ENCODE data around the gene LSG1.

LSG1 gene

GRCh38 chr3:194658477-194659242, 13.3 kb downstream of the LSG1 start:
- DNase-seq = no peak
- no peaks in the 10 kb centered on the region for H3K4me1 ChIP-seq (ENCODE audit: control insufficient read depth, insufficient read depth, low read depth, low read length)
- H2BK5ac ChIP-seq (ENCODE audit: low read depth, low read length, poor library complexity, severe bottlenecking) = no peak overlapping the region
- H3K18ac ChIP-seq (ENCODE audit: low read depth in 1 of 2, low read length in 2 of 2) = no peak overlapping the region
- H3K9ac ChIP-seq (ENCODE audit: low read length) = no peak overlapping the region
- WGBS = 97% methylated on average over 5 of the region's 5 CpGs
- no peak overlapping the region for H3K4me3 ChIP-seq (ENCODE audit: insufficient read depth in 1 of 2, low read depth in 1 of 2, low read length in 2 of 2)
- H2BK12ac ChIP-seq (ENCODE audit: low read length in 2 of 2) = no peak overlapping the region
- no peak overlapping the region for H3K4ac ChIP-seq (ENCODE audit: low read depth in 1 of 2, low read length in 2 of 2)
- no peak overlapping the region for H4K91ac ChIP-seq (ENCODE audit: low read length)
- H3K9me3 ChIP-seq (ENCODE audit: control insufficient read depth, low read length) = no peaks in the 10 kb centered on the region
- no peak overlapping the region for H3K14ac ChIP-seq (ENCODE audit: low read length in 2 of 2)
- H3K4me2 ChIP-seq (ENCODE audit: low read length, poor library complexity, severe bottlenecking) = no peak overlapping the region
- H2AFZ ChIP-seq (ENCODE audit: low read depth, low read length) = no peak overlapping the region
- H2BK15ac ChIP-seq (ENCODE audit: low read depth, poor library complexity, severe bottlenecking) = no peak overlapping the region
- H3K23ac ChIP-seq (ENCODE audit: low read length in 2 of 2) = no peak overlapping the region
- H3K27me3 ChIP-seq (ENCODE audit: control insufficient read depth in 1 of 2, insufficient read depth in 1 of 2, low read length in 2 of 2) = no peaks in the 10 kb centered on the region
- no peak overlapping the region for H4K8ac ChIP-seq (ENCODE audit: low read length)
- H2BK120ac ChIP-seq (ENCODE audit: low read depth, low read length) = no peak overlapping the region
- peaks cover 10 to 66% of the 10 kb centered on the region in 2 experiments for H3K36me3 ChIP-seq (ENCODE audit: control insufficient read depth in 1 of 2, insufficient read depth in 2 of 2, low read depth in 1 of 2, low read length in 2 of 2)
- no peak overlapping the region for H2AK5ac ChIP-seq (ENCODE audit: low read length, severe bottlenecking)
- peaks cover 17% of the 10 kb centered on the region for H3K79me1 ChIP-seq (replicated peaks; ENCODE audit: low read length, poor library complexity, severe bottlenecking)
- no peak overlapping the region for H3K27ac ChIP-seq (ENCODE audit: low read length, poor library complexity, severe bottlenecking)

GRCh38 chr3:194657439-194657838, 14.6 kb downstream of the LSG1 start:
- H3K9ac ChIP-seq (ENCODE audit: low read length) = no peak overlapping the region
- H3K27ac ChIP-seq (ENCODE audit: low read length, poor library complexity, severe bottlenecking) = no peak overlapping the region
- no peak overlapping the region for H3K4ac ChIP-seq (ENCODE audit: low read depth in 1 of 2, low read length in 2 of 2)
- H3K23ac ChIP-seq (ENCODE audit: low read length in 2 of 2) = no peak overlapping the region
- H2AK5ac ChIP-seq (ENCODE audit: low read length, severe bottlenecking) = no peak overlapping the region
- no peak overlapping the region for H3K4me2 ChIP-seq (ENCODE audit: low read length, poor library complexity, severe bottlenecking)
- no peak overlapping the region for H3K18ac ChIP-seq (ENCODE audit: low read depth in 1 of 2, low read length in 2 of 2)
- peaks cover 20 to 69% of the 10 kb centered on the region in 2 experiments for H3K36me3 ChIP-seq (ENCODE audit: control insufficient read depth in 1 of 2, insufficient read depth in 2 of 2, low read depth in 1 of 2, low read length in 2 of 2)
- peaks cover 20% of the 10 kb centered on the region for H3K79me1 ChIP-seq (replicated peaks; ENCODE audit: low read length, poor library complexity, severe bottlenecking)
- H3K27me3 ChIP-seq (ENCODE audit: control insufficient read depth in 1 of 2, insufficient read depth in 1 of 2, low read length in 2 of 2) = no peaks in the 10 kb centered on the region
- DNase-seq = no peak
- H3K9me3 ChIP-seq (ENCODE audit: control insufficient read depth, low read length) = no peaks in the 10 kb centered on the region
- no peaks in the 10 kb centered on the region for H3K4me1 ChIP-seq (ENCODE audit: control insufficient read depth, insufficient read depth, low read depth, low read length)
- no peak overlapping the region for H3K4me3 ChIP-seq (ENCODE audit: insufficient read depth in 1 of 2, low read depth in 1 of 2, low read length in 2 of 2)
- H2BK120ac ChIP-seq (ENCODE audit: low read depth, low read length) = no peak overlapping the region
- no peak overlapping the region for H4K91ac ChIP-seq (ENCODE audit: low read length)
- WGBS = 89% methylated on average over 7 of the region's 7 CpGs
- H2BK15ac ChIP-seq (ENCODE audit: low read depth, poor library complexity, severe bottlenecking) = no peak overlapping the region
- no peak overlapping the region for H4K8ac ChIP-seq (ENCODE audit: low read length)
- no peak overlapping the region for H2BK12ac ChIP-seq (ENCODE audit: low read length in 2 of 2)
- no peak overlapping the region for H2BK5ac ChIP-seq (ENCODE audit: low read depth, low read length, poor library complexity, severe bottlenecking)
- no peak overlapping the region for H2AFZ ChIP-seq (ENCODE audit: low read depth, low read length)
- H3K14ac ChIP-seq (ENCODE audit: low read length in 2 of 2) = no peak overlapping the region

GRCh38 chr3:194654443-194654842, 17.5 kb downstream of the LSG1 start:
- Histone ChIP-seq H3K36me3 (ENCODE audit: control insufficient read depth in 1 of 2, insufficient read depth in 2 of 2, low read depth in 1 of 2, low read length in 2 of 2) (peaks cover 25 to 73% of the 10 kb centered on the region in 2 experiments), H3K23ac (ENCODE audit: low read length in 2 of 2) (no peak overlapping the region), H3K18ac (ENCODE audit: low read depth in 1 of 2, low read length in 2 of 2) (no peak overlapping the region), H3K27me3 (ENCODE audit: control insufficient read depth in 1 of 2, insufficient read depth in 1 of 2, low read length in 2 of 2) (no peaks in the 10 kb centered on the region), H4K8ac (ENCODE audit: low read length) (no peak overlapping the region), H4K91ac (ENCODE audit: low read length) (no peak overlapping the region), H2BK12ac (ENCODE audit: low read length in 2 of 2) (no peak overlapping the region), H2AK5ac (ENCODE audit: low read length, severe bottlenecking) (no peak overlapping the region), H2BK120ac (ENCODE audit: low read depth, low read length) (no peak overlapping the region), H3K9me3 (ENCODE audit: control insufficient read depth, low read length) (no peaks in the 10 kb centered on the region), H3K9ac (ENCODE audit: low read length) (no peak overlapping the region), H2AFZ (ENCODE audit: low read depth, low read length) (no peak overlapping the region), H3K4me1 (ENCODE audit: control insufficient read depth, insufficient read depth, low read depth, low read length) (no peaks in the 10 kb centered on the region), H3K27ac (ENCODE audit: low read length, poor library complexity, severe bottlenecking) (no peak overlapping the region), H3K4ac (ENCODE audit: low read depth in 1 of 2, low read length in 2 of 2) (no peak overlapping the region), H3K4me2 (ENCODE audit: low read length, poor library complexity, severe bottlenecking) (no peak overlapping the region), H2BK5ac (ENCODE audit: low read depth, low read length, poor library complexity, severe bottlenecking) (no peak overlapping the region), H3K4me3 (ENCODE audit: insufficient read depth in 1 of 2, low read depth in 1 of 2, low read length in 2 of 2) (no peak overlapping the region), H3K14ac (ENCODE audit: low read length in 2 of 2) (no peak overlapping the region), H3K79me1 (replicated peaks; ENCODE audit: low read length, poor library complexity, severe bottlenecking) (peaks cover 15% of the 10 kb centered on the region), H2BK15ac (ENCODE audit: low read depth, poor library complexity, severe bottlenecking) (no peak overlapping the region)
- DNase-seq = no peak
- WGBS = 97% methylated on average over 5 of the region's 5 CpGs

GRCh38 chr3:194647747-194648146, 24.2 kb downstream of the LSG1 start:
- Histone ChIP-seq H4K91ac (ENCODE audit: low read length) (no peak overlapping the region), H3K4me2 (ENCODE audit: low read length, poor library complexity, severe bottlenecking) (no peak overlapping the region), H2BK120ac (ENCODE audit: low read depth, low read length) (no peak overlapping the region), H3K23ac (ENCODE audit: low read length in 2 of 2) (no peak overlapping the region), H2AFZ (ENCODE audit: low read depth, low read length) (no peak overlapping the region), H4K8ac (ENCODE audit: low read length) (no peak overlapping the region), H3K4me1 (ENCODE audit: control insufficient read depth, insufficient read depth, low read depth, low read length) (no peaks in the 10 kb centered on the region), H3K18ac (ENCODE audit: low read depth in 1 of 2, low read length in 2 of 2) (no peak overlapping the region), H2BK15ac (ENCODE audit: low read depth, poor library complexity, severe bottlenecking) (no peak overlapping the region), H2BK12ac (ENCODE audit: low read length in 2 of 2) (no peak overlapping the region), H3K27ac (ENCODE audit: low read length, poor library complexity, severe bottlenecking) (no peak overlapping the region), H3K36me3 (ENCODE audit: control insufficient read depth in 1 of 2, insufficient read depth in 2 of 2, low read depth in 1 of 2, low read length in 2 of 2) (peaks cover 23 to 92% of the 10 kb centered on the region in 2 experiments), H3K9ac (ENCODE audit: low read length) (no peak overlapping the region), H2BK5ac (ENCODE audit: low read depth, low read length, poor library complexity, severe bottlenecking) (no peak overlapping the region), H3K4me3 (ENCODE audit: insufficient read depth in 1 of 2, low read depth in 1 of 2, low read length in 2 of 2) (no peak overlapping the region), H3K79me1 (replicated peaks; ENCODE audit: low read length, poor library complexity, severe bottlenecking) (peaks cover 4% of the 10 kb centered on the region), H3K9me3 (ENCODE audit: control insufficient read depth, low read length) (no peaks in the 10 kb centered on the region), H3K14ac (ENCODE audit: low read length in 2 of 2) (no peak overlapping the region), H3K27me3 (ENCODE audit: control insufficient read depth in 1 of 2, insufficient read depth in 1 of 2, low read length in 2 of 2) (no peaks in the 10 kb centered on the region), H3K4ac (ENCODE audit: low read depth in 1 of 2, low read length in 2 of 2) (no peak overlapping the region), H2AK5ac (ENCODE audit: low read length, severe bottlenecking) (no peak overlapping the region)
- WGBS = 86% methylated on average over 2 of the region's 3 CpGs
- no peak for DNase-seq
